DND-41 (cell line): ENCODE results near the gene DCUN1D4.

Experiments
- ATAC-seq: fragments of 200-7000 bp; cut with Tn5 transposase; 3 replicates; pipeline ENCODE4 v1.9.1; 2021; ENCODE audit warnings: low read depth; ENCODE audit not compliant: insufficient read depth
- DNase-seq: peaks from one replicate; pipeline ENCODE4 v3.0.0-alpha.2; 2020
- H2AFZ ChIP-seq: 2 replicates; pipeline ENCODE4 v1.6.0; 2012; ENCODE audit warnings: low read depth, low read length
- H3K27ac ChIP-seq: 2 replicates; pipeline ENCODE4 v1.5.1; 2012; ENCODE audit warnings: low read length, inconsistent platforms
- H3K27me3 ChIP-seq: fragments of 200-600 bp; sonication (generic); 2 replicates; pipeline ENCODE4 v1.6.0; 2012; ENCODE audit warnings: low read length, mild to moderate bottlenecking, inconsistent platforms; ENCODE audit not compliant: insufficient read depth, poor library complexity
- H3K36me3 ChIP-seq: 2 replicates; pipeline ENCODE4 v1.5.1; 2012; ENCODE audit warnings: low read length, inconsistent platforms; ENCODE audit not compliant: insufficient read depth
- H3K4me1 ChIP-seq: 2 replicates; pipeline ENCODE4 v1.5.1; 2012; ENCODE audit warnings: mild to moderate bottlenecking, low read length; ENCODE audit not compliant: insufficient read depth
- H3K4me2 ChIP-seq: 2 replicates; pipeline ENCODE4 v1.6.0; 2012; ENCODE audit warnings: mild to moderate bottlenecking, moderate library complexity, low read length, inconsistent platforms; ENCODE audit not compliant: insufficient read depth
- H3K4me3 ChIP-seq, 2 experiments: fragments of 200-600 bp in 1 of 2; shearing (Covaris generic) in 1 of 2; 2 replicates each; pipeline ENCODE4 v1.5.1; 2012 to 2016; ENCODE audit warnings: inconsistent platforms in 2 of 2, low read length in 2 of 2, mild to moderate bottlenecking in 2 of 2, low read depth in 1 of 2, moderate library complexity in 1 of 2
- H3K79me2 ChIP-seq: 2 replicates; pipeline ENCODE4 v1.6.0; 2012; ENCODE audit warnings: low read length, inconsistent platforms; ENCODE audit not compliant: insufficient read depth
- H3K9ac ChIP-seq: 2 replicates; pipeline ENCODE4 v1.6.0; 2012; ENCODE audit warnings: low read depth, mild to moderate bottlenecking, inconsistent platforms, low read length, moderate library complexity
- H3K9me3 ChIP-seq: 2 replicates; pipeline ENCODE4 v1.5.1; 2012; ENCODE audit warnings: low read length, moderate library complexity, mild to moderate bottlenecking, inconsistent platforms; ENCODE audit not compliant: insufficient read depth, severe bottlenecking
- H4K20me1 ChIP-seq: 2 replicates; pipeline ENCODE4 v1.6.0; 2012; ENCODE audit warnings: low read length; ENCODE audit not compliant: insufficient read depth
- CTCF ChIP-seq: IDR thresholded peaks from 2 replicates; pipeline ENCODE4 v1.5.1; 2012; ENCODE audit warnings: borderline replicate concordance, low read length, moderate library complexity, mild to moderate bottlenecking; ENCODE audit not compliant: poor library complexity, severe bottlenecking; ENCODE audit errors: extremely low read depth
- EZH2 ChIP-seq: IDR thresholded peaks from 3 replicates; pipeline ENCODE4 v1.6.1; 2012; ENCODE audit warnings: borderline replicate concordance, low read depth, mild to moderate bottlenecking, moderate library complexity, low read length, inconsistent platforms; ENCODE audit not compliant: severe bottlenecking

Gene DCUN1D4

GRCh38 chr4:51874551-51874950 is 31.6 kb downstream of the DCUN1D4 start:
- Histone ChIP-seq H3K4me1 (no peaks in the 10 kb centered on the region), H3K27me3 (no peaks in the 10 kb centered on the region), H3K9ac (no peak overlapping the region), H3K9me3 (no peaks in the 10 kb centered on the region), H3K36me3 (peaks cover 88% of the 10 kb centered on the region), H3K27ac (no peak overlapping the region), H3K4me3 (no peak overlapping the region), H4K20me1 (peaks cover 5% of the 10 kb centered on the region; the same call in 1 of the 2 replicates), H2AFZ (no peak overlapping the region), H3K79me2 (no peaks in the 10 kb centered on the region), H3K4me2 (no peak overlapping the region)
- DNase-seq = no peak
- no peak for ATAC-seq
- no peak for TF ChIP-seq EZH2

- H3K4me2 ChIP-seq = no peak overlapping the region
- no peaks in the 10 kb centered on the region for H3K9me3 ChIP-seq
- ATAC-seq (no peak), DNase-seq (no peak)
- H3K36me3 ChIP-seq = peaks cover 84% of the 10 kb centered on the region
- H3K9ac ChIP-seq = no peak overlapping the region
- H2AFZ ChIP-seq = no peak overlapping the region
- H3K4me1 ChIP-seq = no peaks in the 10 kb centered on the region
- H3K79me2 ChIP-seq = no peaks in the 10 kb centered on the region
- TF ChIP-seq CTCF (no peak), EZH2 (no peak)
- H3K4me3 ChIP-seq = no peak overlapping the region
- no peak overlapping the region for H3K27ac ChIP-seq
- no peaks in the 10 kb centered on the region for H4K20me1 ChIP-seq
- H3K27me3 ChIP-seq = no peaks in the 10 kb centered on the region
Observed at GRCh38 chr4:51878431-51878830, 35.5 kb downstream of the DCUN1D4 start.

- Histone ChIP-seq H2AFZ (no peak overlapping the region), H4K20me1 (no peaks in the 10 kb centered on the region), H3K27ac (no peak overlapping the region), H3K4me1 (no peaks in the 10 kb centered on the region), H3K79me2 (no peaks in the 10 kb centered on the region), H3K9ac (no peak overlapping the region), H3K9me3 (no peaks in the 10 kb centered on the region), H3K4me2 (no peak overlapping the region), H3K4me3 (no peak overlapping the region), H3K36me3 (peaks cover 81% of the 10 kb centered on the region), H3K27me3 (no peaks in the 10 kb centered on the region)
- ATAC-seq (no peak), DNase-seq (no peak)
- no peak for TF ChIP-seq EZH2
- TF ChIP-seq CTCF = no peak
Observed at GRCh38 chr4:51880016-51880915, 37.3 kb downstream of the DCUN1D4 start.

GRCh38 chr4:51884055-51884454 is 41.1 kb downstream of the DCUN1D4 start:
- H3K27me3 ChIP-seq = no peaks in the 10 kb centered on the region
- no peaks in the 10 kb centered on the region for H3K4me1 ChIP-seq
- no peak overlapping the region for H2AFZ ChIP-seq
- no peaks in the 10 kb centered on the region for H4K20me1 ChIP-seq
- no peaks in the 10 kb centered on the region for H3K9me3 ChIP-seq
- H3K9ac ChIP-seq = no peak overlapping the region
- no peak overlapping the region for H3K4me2 ChIP-seq
- TF ChIP-seq CTCF (no peak), EZH2 (no peak)
- H3K36me3 ChIP-seq = peaks cover 78% of the 10 kb centered on the region
- ATAC-seq = no peak
- no peak for DNase-seq
- H3K79me2 ChIP-seq = no peaks in the 10 kb centered on the region
- no peak overlapping the region for H3K27ac ChIP-seq
- H3K4me3 ChIP-seq = no peak overlapping the region
